ENCODE results near the gene ALPK3. TPM values are rescaled to one million over a fixed set of nuclear protein-coding genes. Genes with fewer than 3 reads are reported as not detected.

ALPK3 gene
- total and polyA plus RNA-seq, 9 of the 15 experiments (the other 6 are each of a cell fraction or from before 2014, with no cell fraction given), result 0.04 to 1.0 (median 0.07) TPM; not detected in 2

DNA sequence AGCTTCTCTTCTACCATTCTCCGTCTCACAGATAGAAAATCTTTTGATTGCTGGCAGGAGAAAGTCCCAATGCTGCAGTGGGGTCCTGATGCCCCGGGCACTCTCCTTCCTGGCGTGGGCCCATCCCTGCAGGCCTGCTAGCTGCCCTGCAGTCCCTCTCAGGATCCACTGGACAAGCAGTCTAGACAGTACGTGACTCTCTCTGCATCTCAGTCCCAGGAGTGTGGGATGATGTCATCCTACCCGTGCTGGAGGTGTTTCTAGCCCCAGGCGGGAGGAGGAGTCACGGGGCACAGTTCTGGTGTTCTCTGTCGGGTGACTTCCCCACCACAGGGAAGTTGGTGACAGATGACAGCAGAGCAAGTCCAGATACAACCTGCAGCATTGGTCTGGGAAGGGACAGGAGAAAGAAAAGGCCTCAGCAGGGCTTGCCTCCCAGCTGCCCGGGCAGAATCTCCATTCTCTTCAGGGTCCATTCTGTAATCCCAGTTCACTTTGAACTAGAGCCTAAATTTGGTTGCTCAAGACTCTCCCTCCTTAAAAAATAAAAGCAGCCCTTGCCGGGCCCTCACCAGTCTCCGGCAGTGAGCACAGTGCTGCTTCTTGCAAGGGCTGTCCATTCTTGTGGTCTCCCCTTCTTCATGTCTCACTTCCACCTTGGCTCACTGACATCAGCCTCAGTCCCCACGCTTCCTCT lies 97.9 kb downstream of the ALPK3 start (continued):
- TF ChIP-seq, protein P1, sequence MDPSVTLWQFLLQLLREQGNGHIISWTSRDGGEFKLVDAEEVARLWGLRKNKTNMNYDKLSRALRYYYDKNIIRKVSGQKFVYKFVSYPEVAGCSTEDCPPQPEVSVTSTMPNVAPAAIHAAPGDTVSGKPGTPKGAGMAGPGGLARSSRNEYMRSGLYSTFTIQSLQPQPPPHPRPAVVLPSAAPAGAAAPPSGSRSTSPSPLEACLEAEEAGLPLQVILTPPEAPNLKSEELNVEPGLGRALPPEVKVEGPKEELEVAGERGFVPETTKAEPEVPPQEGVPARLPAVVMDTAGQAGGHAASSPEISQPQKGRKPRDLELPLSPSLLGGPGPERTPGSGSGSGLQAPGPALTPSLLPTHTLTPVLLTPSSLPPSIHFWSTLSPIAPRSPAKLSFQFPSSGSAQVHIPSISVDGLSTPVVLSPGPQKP (CRISPR knock-in tag; IDR thresholded peaks at IDR 0.05), result no peak
- TF ChIP-seq MAFF (IDR thresholded peaks at IDR 0.05; ENCODE audit: low read length) (no peak), POLR2H (tag; IDR thresholded peaks at IDR 0.05; ENCODE audit: low read depth) (no peak), PHB (CRISPR knock-in tag; IDR thresholded peaks at IDR 0.05) (no peak), EGR1 (conservative IDR thresholded peaks at IDR 0.05) (no peak), EP400 (IDR thresholded peaks at IDR 0.05) (no peak), ARNT (IDR thresholded peaks at IDR 0.05) (peak in 1 of 2 experiments; percentile 75; a peak in 1 of 4 replicates), ZNF699 (CRISPR knock-in tag; IDR thresholded peaks at IDR 0.05; ENCODE audit: insufficient replicate concordance) (no peak), ZNF197 (CRISPR knock-in tag; IDR thresholded peaks at IDR 0.05; ENCODE audit: low read depth) (no peak), ETS2 (tag; IDR thresholded peaks at IDR 0.05; ENCODE audit: borderline replicate concordance, poor library complexity, severe bottlenecking) (no peak), SAP30 (IDR thresholded peaks at IDR 0.05; ENCODE audit: borderline replicate concordance, insufficient read depth, low read depth, low read length, poor library complexity, severe bottlenecking) (no peak), ZZZ3 (IDR thresholded peaks at IDR 0.05) (no peak), KHSRP (IDR thresholded peaks at IDR 0.05) (no peak), SRSF9 (IDR thresholded peaks at IDR 0.05; ENCODE audit: borderline replicate concordance, low read depth, low read length) (no peak)
- TF ChIP-seq, protein P2, sequence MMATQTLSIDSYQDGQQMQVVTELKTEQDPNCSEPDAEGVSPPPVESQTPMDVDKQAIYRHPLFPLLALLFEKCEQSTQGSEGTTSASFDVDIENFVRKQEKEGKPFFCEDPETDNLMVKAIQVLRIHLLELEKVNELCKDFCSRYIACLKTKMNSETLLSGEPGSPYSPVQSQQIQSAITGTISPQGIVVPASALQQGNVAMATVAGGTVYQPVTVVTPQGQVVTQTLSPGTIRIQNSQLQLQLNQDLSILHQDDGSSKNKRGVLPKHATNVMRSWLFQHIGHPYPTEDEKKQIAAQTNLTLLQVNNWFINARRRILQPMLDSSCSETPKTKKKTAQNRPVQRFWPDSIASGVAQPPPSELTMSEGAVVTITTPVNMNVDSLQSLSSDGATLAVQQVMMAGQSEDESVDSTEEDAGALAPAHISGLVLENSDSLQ (IDR thresholded peaks at IDR 0.05), result peak; percentile 73
- TF ChIP-seq, protein P3, sequence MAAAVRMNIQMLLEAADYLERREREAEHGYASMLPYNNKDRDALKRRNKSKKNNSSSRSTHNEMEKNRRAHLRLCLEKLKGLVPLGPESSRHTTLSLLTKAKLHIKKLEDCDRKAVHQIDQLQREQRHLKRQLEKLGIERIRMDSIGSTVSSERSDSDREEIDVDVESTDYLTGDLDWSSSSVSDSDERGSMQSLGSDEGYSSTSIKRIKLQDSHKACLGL (CRISPR knock-in tag; IDR thresholded peaks at IDR 0.05; ENCODE audit: borderline replicate concordance, poor library complexity, severe bottlenecking), result no peak
- TF ChIP-seq, protein P4, sequence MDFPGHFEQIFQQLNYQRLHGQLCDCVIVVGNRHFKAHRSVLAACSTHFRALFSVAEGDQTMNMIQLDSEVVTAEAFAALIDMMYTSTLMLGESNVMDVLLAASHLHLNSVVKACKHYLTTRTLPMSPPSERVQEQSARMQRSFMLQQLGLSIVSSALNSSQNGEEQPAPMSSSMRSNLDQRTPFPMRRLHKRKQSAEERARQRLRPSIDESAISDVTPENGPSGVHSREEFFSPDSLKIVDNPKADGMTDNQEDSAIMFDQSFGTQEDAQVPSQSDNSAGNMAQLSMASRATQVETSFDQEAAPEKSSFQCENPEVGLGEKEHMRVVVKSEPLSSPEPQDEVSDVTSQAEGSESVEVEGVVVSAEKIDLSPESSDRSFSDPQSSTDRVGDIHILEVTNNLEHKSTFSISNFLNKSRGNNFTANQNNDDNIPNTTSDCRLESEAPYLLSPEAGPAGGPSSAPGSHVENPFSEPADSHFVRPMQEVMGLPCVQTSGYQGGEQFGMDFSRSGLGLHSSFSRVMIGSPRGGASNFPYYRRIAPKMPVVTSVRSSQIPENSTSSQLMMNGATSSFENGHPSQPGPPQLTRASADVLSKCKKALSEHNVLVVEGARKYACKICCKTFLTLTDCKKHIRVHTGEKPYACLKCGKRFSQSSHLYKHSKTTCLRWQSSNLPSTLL (IDR thresholded peaks at IDR 0.05), result no peak
- TF ChIP-seq, protein P5, sequence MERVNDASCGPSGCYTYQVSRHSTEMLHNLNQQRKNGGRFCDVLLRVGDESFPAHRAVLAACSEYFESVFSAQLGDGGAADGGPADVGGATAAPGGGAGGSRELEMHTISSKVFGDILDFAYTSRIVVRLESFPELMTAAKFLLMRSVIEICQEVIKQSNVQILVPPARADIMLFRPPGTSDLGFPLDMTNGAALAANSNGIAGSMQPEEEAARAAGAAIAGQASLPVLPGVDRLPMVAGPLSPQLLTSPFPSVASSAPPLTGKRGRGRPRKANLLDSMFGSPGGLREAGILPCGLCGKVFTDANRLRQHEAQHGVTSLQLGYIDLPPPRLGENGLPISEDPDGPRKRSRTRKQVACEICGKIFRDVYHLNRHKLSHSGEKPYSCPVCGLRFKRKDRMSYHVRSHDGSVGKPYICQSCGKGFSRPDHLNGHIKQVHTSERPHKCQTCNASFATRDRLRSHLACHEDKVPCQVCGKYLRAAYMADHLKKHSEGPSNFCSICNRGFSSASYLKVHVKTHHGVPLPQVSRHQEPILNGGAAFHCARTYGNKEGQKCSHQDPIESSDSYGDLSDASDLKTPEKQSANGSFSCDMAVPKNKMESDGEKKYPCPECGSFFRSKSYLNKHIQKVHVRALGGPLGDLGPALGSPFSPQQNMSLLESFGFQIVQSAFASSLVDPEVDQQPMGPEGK (CRISPR knock-in tag; IDR thresholded peaks at IDR 0.05; ENCODE audit: borderline replicate concordance), result no peak
- TF ChIP-seq, protein P6, sequence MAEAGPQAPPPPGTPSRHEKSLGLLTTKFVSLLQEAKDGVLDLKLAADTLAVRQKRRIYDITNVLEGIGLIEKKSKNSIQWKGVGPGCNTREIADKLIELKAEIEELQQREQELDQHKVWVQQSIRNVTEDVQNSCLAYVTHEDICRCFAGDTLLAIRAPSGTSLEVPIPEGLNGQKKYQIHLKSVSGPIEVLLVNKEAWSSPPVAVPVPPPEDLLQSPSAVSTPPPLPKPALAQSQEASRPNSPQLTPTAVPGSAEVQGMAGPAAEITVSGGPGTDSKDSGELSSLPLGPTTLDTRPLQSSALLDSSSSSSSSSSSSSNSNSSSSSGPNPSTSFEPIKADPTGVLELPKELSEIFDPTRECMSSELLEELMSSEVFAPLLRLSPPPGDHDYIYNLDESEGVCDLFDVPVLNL (CRISPR knock-in tag; IDR thresholded peaks at IDR 0.05; ENCODE audit: low read depth), result no peak

Data from K562 (cell line).